ENCODE results near the gene PAPLN. TPM values are rescaled to one million over a fixed set of nuclear protein-coding genes. Genes with fewer than 3 reads are reported as not detected.

The PAPLN gene
- total and polyA plus RNA-seq, 2 of the 8 experiments (the other 6 are each of a cell fraction or from before 2014, with no cell fraction given), result 14.8 to 25.6 TPM

GRCh38 chr14:73251516-73252215 is 14.4 kb downstream of the PAPLN start (continued):
- TF ChIP-seq CHD7 (IDR thresholded peaks at IDR 0.05; ENCODE audit: insufficient replicate concordance, low read length), result no peak
- TF ChIP-seq NRF1 (IDR thresholded peaks at IDR 0.05; ENCODE audit: low read depth, low read length), result no peak
- TF ChIP-seq BACH1 (IDR thresholded peaks at IDR 0.05; ENCODE audit: low read length), result no peak
- no peak for TF ChIP-seq PHF8 (conservative IDR thresholded peaks at IDR 0.05; ENCODE audit: low read depth, low read length)
- no peak for TF ChIP-seq MAFK (IDR thresholded peaks at IDR 0.05; ENCODE audit: low read depth, low read length)
- TF ChIP-seq SIN3A (conservative IDR thresholded peaks at IDR 0.05 in 1 of 2, IDR thresholded peaks at IDR 0.05 in 1 of 2; ENCODE audit: low read depth in 1 of 2, low read length in 2 of 2), result no peak
- no peak for TF ChIP-seq USF2 (IDR thresholded peaks at IDR 0.05; ENCODE audit: low read length)
- no peak for TF ChIP-seq RFX5 (IDR thresholded peaks at IDR 0.05; ENCODE audit: borderline replicate concordance, low read depth, low read length)
- TF ChIP-seq TBP (IDR thresholded peaks at IDR 0.05; ENCODE audit: low read depth, low read length), result no peak

Data from H1 (cell line).